Neural cell (in vitro differentiated cells): ENCODE results near the gene SDC1. TPM values are rescaled to one million over a fixed set of nuclear protein-coding genes. Genes with fewer than 3 reads are reported as not detected.

Source experiments
- H2AFZ ChIP-seq: fragments of 200-600, 300-800 bp; sonication (generic), shearing (Covaris generic); 2 replicates; pipeline ENCODE4 v1.6.0; 2014; ENCODE audit warnings: low read depth, mild to moderate bottlenecking, antibody characterized with exemption, low read length, moderate library complexity
- H3F3A ChIP-seq: fragments of 200-600 bp; shearing (Covaris generic); 2 replicates; pipeline ENCODE4 v1.6.1; 2016; ENCODE audit warnings: mild to moderate bottlenecking, moderate library complexity, mixed read lengths, antibody characterized with exemption, low read length; ENCODE audit not compliant: insufficient read depth, poor library complexity, severe bottlenecking
- H3K27ac ChIP-seq: fragments of 200-600, 300-800 bp; sonication (generic), shearing (Covaris generic); 2 replicates; pipeline ENCODE4 v1.5.1; 2014; ENCODE audit warnings: mild to moderate bottlenecking, low read length, moderate library complexity
- H3K27me3 ChIP-seq: fragments of 300-800, 200-600 bp; sonication (generic), shearing (Covaris generic); 2 replicates; pipeline ENCODE4 v1.6.0; 2014; ENCODE audit warnings: mild to moderate bottlenecking, low read depth, low read length, moderate library complexity; ENCODE audit not compliant: insufficient read depth
- H3K36me3 ChIP-seq: fragments of 300-800, 200-600 bp; sonication (generic), shearing (Covaris generic); 2 replicates; pipeline ENCODE4 v1.5.1; 2014; ENCODE audit warnings: mild to moderate bottlenecking, antibody characterized with exemption, low read length, moderate library complexity; ENCODE audit not compliant: insufficient read depth
- H3K4me2 ChIP-seq: fragments of 300-800, 200-600 bp; sonication (generic), shearing (Covaris generic); 2 replicates; pipeline ENCODE4 v1.6.0; 2014; ENCODE audit warnings: mild to moderate bottlenecking, low read length
- H3K4me3 ChIP-seq: fragments of 300-800, 200-600 bp; sonication (generic), shearing (Covaris generic); 2 replicates; pipeline ENCODE4 v1.5.1; 2014; ENCODE audit warnings: mild to moderate bottlenecking, low read length, moderate library complexity
- H3K79me2 ChIP-seq: fragments of 200-600 bp; shearing (Covaris generic); replicated peaks from 2 replicates; pipeline ENCODE4 v1.6.0; 2014; ENCODE audit warnings: mild to moderate bottlenecking, low read length, moderate library complexity; ENCODE audit not compliant: insufficient read depth
- H3K9ac ChIP-seq: fragments of 300-800, 200-600 bp; sonication (generic), shearing (Covaris generic); 2 replicates; pipeline ENCODE4 v1.6.1; 2016; ENCODE audit warnings: mild to moderate bottlenecking, low read length, mixed read lengths
- H3K9me2 ChIP-seq: fragments of 200-600 bp; shearing (Covaris generic); 2 replicates; pipeline ENCODE4 v1.6.1; 2016; ENCODE audit warnings: mild to moderate bottlenecking, low read length, mixed read lengths; ENCODE audit not compliant: insufficient read depth
- H3K9me3 ChIP-seq: fragments of 200-600, 300-800 bp; sonication (generic), shearing (Covaris generic); 2 replicates; pipeline ENCODE4 v1.6.1; 2016; ENCODE audit warnings: mild to moderate bottlenecking, mixed run types, low read length, moderate library complexity, mixed read lengths
- H4K20me1 ChIP-seq: fragments of 200-600 bp; shearing (Covaris generic); 2 replicates; pipeline ENCODE4 v1.6.1; 2016; ENCODE audit warnings: mild to moderate bottlenecking, mixed run types; ENCODE audit not compliant: insufficient read depth
- CTCF ChIP-seq: fragments of 450-650 bp; IDR thresholded peaks from 2 replicates; pipeline ENCODE4 v1.5.1; 2014; ENCODE audit warnings: antibody characterized with exemption, mild to moderate bottlenecking, moderate library complexity; ENCODE audit not compliant: poor library complexity, severe bottlenecking
- EP300 ChIP-seq: fragments of 450-650 bp; conservative IDR thresholded peaks from 2 replicates; pipeline ENCODE4 v1.6.1; 2014; ENCODE audit warnings: antibody characterized with exemption, mild to moderate bottlenecking, moderate library complexity; ENCODE audit not compliant: poor library complexity, severe bottlenecking
- EZH2 ChIP-seq: fragments of 200-600, 300-800 bp; shearing (Covaris generic), sonication (generic); IDR thresholded peaks from 2 replicates; pipeline ENCODE4 v1.6.1; 2014; ENCODE audit warnings: antibody characterized with exemption, low read length, borderline replicate concordance, mild to moderate bottlenecking; ENCODE audit not compliant: insufficient read depth, poor library complexity, severe bottlenecking
- MXI1 ChIP-seq: fragments of 450-650 bp; conservative IDR thresholded peaks from 2 replicates; pipeline ENCODE4 v1.6.1; 2014; ENCODE audit warnings: antibody characterized with exemption, mild to moderate bottlenecking; ENCODE audit not compliant: poor library complexity, severe bottlenecking
- POLR2AphosphoS5 ChIP-seq: IDR thresholded peaks from 2 replicates; pipeline ENCODE4 v1.6.1; 2012
- RAD21 ChIP-seq: fragments of 450-650 bp; conservative IDR thresholded peaks from 2 replicates; pipeline ENCODE4 v1.6.1; 2014; ENCODE audit warnings: antibody characterized with exemption, mild to moderate bottlenecking, moderate library complexity
- REST ChIP-seq: IDR thresholded peaks from 2 replicates; pipeline ENCODE4 v1.6.1; 2012; ENCODE audit warnings: borderline replicate concordance
- SMC3 ChIP-seq: fragments of 450-650 bp; conservative IDR thresholded peaks from 2 replicates; pipeline ENCODE4 v1.6.1; 2014; ENCODE audit warnings: antibody characterized with exemption, mild to moderate bottlenecking, moderate library complexity; ENCODE audit not compliant: poor library complexity
- polyA plus RNA-seq: library from polyadenylated mRNA; depleted of rRNA; stranded (reverse); fragments of >200 nt; gene quantifications from 2 replicates; pipeline ENCODE4 v1.2.3, GENCODE V29; 2014

SDC1 gene
- polyA plus RNA-seq, 1 donor from 2014 or later = 14.9 TPM

GRCh38 chr2:20159411-20160070 lies 65.4 kb downstream of the SDC1 start:
- H4K20me1 ChIP-seq = no peaks in the 10 kb centered on the region
- no peaks in the 10 kb centered on the region for H3K9me3 ChIP-seq
- no peaks in the 10 kb centered on the region for H3K9me2 ChIP-seq
- H3K27me3 ChIP-seq = no peaks in the 10 kb centered on the region
- TF ChIP-seq EZH2 (no peak), MXI1 (no peak), EP300 (no peak), RAD21 (no peak)
- H2AFZ ChIP-seq = no peak overlapping the region
- H3K27ac ChIP-seq = no peak overlapping the region
- no peaks in the 10 kb centered on the region for H3F3A ChIP-seq
- H3K79me2 ChIP-seq = no peaks in the 10 kb centered on the region
- H3K36me3 ChIP-seq = no peaks in the 10 kb centered on the region
- H3K4me3 ChIP-seq = no peak overlapping the region
- H3K4me2 ChIP-seq = no peak overlapping the region
- no peak overlapping the region for H3K9ac ChIP-seq

GRCh38 chr2:20157193-20157891 lies 67.6 kb downstream of the SDC1 start:
- H2AFZ ChIP-seq = no peak overlapping the region
- no peaks in the 10 kb centered on the region for H3K9me2 ChIP-seq
- H3K9me3 ChIP-seq = no peaks in the 10 kb centered on the region
- H3K27ac ChIP-seq = no peak overlapping the region
- no peak overlapping the region for H3K4me3 ChIP-seq
- H4K20me1 ChIP-seq = no peaks in the 10 kb centered on the region
- H3K9ac ChIP-seq = no peak overlapping the region
- no peaks in the 10 kb centered on the region for H3K79me2 ChIP-seq
- H3K27me3 ChIP-seq = no peaks in the 10 kb centered on the region
- TF ChIP-seq CTCF (no peak), RAD21 (no peak), EZH2 (no peak), EP300 (no peak), REST (no peak), SMC3 (no peak), POLR2AphosphoS5 (no peak)
- H3K36me3 ChIP-seq = no peaks in the 10 kb centered on the region
- no peaks in the 10 kb centered on the region for H3F3A ChIP-seq
- no peak overlapping the region for H3K4me2 ChIP-seq
